Stimulated activated CD4-positive, alpha-beta T cell treated with anti-CD3 and anti-CD28 coated beads, Interleukin-15, amount 100 ng/mL, for 48 hours (primary cell): ENCODE results near the gene KLHDC1.
"Not testable (repeated sequence)": the region's sequence is repeated elsewhere in the genome, so short reads cannot be mapped to it uniquely, and the experiment has no call there.

Experiments
- DNase-seq, 2 donors: peaks; one replicate each; pipeline ENCODE4 v3.0.0-alpha.2; 2020; ENCODE audit warnings: low read depth in 2 of 2

The KLHDC1 gene

DNA sequence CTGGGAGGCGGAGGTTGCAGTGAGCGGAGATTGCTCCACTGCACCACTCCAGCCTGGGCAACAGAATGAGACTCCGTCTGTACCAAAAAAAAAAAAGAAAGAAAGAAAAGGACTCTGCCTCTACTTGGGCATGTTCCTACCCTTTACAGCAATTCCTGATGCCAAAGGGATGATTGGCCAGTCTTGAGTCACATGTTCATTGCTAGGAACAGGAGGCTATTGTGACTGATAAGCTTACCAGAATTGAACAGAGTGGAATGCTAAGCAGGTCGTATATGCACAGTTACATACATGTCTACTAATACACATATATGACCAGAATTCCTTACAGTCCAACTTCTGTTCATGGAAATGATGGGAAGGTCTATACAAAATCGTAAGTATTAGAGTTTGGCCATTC is 34.3 kb downstream of the KLHDC1 start:
- no peak for DNase-seq

DNA sequence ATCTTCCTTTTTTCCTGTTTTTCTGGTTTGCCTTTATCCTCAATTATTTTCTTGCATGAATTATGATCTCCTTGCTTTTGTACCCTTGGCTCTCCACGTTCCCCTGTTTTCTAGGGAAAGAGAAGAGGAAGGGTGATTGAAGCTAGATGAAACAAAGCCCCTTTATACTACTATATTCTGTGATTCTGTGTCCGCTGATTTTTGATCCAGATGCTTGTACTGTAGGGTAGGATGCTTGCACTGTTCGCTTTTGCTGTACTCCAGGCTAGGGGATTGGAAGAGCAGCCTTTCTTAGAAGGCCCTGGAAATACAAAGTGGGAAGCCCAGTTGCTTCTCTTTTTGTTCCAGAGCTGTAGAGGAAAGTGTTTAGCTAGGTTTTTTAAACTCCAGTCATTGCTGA is 40.0 kb downstream of the KLHDC1 start:
- no peak for DNase-seq

DNA sequence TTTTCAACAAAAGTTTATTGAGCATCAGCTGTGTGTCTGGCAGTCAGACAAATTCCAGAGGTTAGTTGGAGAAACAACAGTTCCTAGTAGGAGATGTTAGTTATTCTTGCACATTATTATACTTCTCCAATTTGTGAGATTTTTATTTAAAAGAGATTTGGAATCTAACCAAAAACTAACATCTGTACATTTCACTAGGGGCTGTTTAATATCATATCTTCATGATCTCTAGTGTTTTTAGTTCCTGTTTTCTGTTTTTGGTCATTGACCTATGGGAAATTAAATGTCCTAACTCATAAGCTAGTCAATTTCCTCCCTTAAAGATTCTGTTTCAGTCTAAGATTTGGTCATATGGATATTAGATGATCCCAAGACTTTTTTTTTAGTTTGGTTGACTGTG is 40.9 kb downstream of the KLHDC1 start:
- no peak for DNase-seq

DNA sequence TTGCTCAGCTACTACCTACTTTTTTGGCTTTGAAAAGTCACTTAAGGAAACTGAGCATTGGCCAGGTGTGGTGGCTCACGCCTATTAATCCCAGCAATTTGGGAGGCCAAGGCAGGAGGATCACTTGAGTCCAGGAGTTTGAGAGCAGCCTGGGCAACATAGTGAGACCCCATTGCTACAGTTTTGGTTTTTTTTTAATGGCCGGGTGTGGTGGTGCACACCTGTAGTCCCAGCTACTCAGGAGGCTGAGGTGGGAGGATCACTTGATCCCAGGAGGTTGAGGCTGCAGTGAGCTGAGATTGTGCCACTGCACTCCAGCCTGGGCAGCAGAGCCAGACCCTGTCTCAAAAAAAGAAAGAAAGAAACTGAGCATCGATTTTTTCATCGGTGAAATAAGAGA is 42.7 kb downstream of the KLHDC1 start:
- DNase-seq = not testable (repeated sequence)

DNA sequence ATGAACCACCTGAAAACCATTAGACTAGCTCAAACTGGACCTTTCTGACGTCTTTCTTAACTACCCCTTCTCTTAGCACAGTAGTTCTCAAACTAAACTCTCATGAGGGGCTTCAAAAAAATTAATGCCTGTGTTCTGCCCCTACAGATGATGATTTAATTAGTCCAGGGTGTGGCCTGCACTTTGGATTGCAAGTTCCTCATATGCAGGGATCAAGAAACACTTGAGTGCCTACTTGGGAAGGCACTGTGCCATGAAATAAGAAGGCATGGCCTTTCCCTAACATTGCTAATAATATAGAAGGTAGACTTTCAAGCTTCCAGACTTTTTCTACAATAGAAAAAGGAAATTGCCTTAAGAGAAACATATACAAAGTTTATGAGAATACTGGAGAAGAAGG is 52.3 kb downstream of the KLHDC1 start:
- no peak for DNase-seq

DNA sequence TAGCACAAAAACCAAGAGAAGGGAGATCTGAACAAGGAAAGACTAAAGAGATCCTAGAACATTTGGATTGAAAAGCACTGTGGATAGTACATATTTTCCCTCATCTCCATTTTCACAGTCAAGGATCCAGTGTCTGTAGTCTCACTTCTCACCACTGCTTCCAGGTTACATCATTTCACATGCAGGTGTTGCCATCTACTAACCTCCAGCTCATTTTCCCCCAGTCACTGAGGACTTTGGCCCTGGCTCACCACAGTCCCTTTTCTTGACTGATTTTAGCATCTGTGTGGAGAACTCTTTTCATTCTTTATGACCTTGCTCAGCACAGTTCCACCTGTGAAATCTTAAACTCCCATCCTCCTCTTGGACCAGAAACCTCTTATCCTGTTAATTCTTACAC is 53.6 kb downstream of the KLHDC1 start:
- DNase-seq = not testable (repeated sequence)

DNA sequence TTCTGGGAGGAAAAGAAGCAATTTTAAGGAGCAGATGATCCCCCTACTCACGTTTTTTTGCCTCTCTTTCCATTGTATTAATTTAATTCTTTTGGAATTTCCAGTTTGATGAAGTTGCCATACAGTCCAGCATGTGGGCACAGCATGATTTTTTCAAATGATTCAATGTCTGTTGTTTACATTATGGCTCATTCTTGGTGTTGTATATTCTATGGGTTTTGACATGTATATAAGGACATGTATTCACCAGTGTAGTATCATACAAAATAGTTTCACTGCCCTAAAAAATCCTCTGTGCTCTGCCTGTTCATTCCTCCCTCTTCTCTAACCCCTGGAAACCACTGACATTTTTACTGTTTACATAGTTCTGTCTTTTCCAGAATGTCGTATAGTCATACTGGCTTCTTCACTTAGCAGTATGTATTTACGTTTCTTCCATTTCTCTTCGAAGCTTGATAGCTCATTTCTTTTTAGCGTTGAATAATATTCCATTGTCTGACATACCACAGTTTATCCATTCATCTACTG is 61.7 kb downstream of the KLHDC1 start:
- DNase-seq = no peak

DNA sequence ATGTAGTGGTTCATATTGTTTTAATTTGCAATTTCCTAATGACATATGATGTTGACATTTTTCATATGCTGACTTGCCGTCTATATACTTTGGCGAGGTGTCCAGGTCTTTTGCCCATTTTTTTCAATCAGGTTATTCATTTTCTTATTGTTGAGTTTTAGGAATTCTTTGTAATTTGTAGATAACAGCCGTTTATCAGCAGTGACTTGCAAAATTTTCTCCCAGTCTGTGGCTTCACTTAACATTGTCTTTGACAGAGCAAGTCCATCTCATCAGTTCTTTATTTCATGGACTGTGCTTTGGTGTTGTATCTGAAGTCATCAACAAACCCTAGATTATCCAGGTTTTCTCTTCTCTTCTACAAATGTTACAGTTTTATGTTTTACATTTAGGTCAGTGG is 62.5 kb downstream of the KLHDC1 start:
- no peak for DNase-seq

DNA sequence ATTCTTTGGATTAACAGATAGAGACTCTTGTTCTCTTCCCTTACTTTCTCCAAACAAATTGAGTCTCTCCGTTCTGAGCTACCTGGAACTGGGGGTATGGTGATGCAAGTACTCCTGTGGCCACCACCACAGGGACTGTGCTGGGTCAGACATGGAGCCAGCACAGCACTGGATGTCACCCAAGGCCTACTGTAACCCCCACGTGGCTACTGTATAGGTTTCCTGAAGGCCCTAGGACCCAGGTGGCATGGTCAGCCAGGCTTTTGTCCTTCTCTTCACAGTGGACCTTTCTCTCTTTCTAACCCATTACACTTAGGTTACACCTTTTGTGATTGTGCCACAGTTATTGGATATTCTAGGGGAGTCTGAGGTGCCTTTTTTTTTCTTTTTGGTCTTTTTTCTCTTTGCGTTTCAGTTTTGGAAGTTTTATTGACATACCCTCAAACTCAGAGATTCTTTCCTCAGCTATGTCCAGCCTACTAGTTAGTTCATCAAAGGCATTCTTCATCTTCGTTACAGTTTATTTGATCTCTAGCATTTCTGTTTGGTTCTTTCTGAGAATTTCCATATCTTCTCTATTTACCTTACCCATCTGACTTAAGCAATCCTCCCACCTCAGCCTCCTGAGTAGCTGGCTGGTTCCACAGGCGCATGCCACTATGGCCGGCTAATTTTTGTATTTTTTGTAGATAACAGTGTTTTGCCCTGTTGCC is 69.1 kb downstream of the KLHDC1 start:
- DNase-seq = no peak

DNA sequence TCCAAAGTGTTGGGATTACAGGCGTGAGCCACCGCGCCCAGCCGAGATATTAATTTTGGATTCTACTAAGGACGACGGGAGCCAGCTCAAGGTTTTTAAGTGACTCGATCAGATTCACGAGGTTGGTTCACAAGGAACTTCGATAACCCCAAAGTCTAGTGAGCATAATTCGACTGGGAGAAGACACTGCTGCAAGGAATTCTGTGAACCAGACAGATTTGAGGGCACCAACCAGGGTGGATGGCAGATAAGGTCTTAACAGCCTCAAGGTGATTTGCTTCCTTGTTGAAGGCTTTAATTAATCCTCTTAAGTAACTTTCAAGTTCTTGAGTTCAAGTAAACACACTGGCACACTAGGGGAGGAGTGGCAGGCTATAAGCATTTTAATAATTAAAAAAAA is 73.9 kb downstream of the KLHDC1 start:
- DNase-seq = no peak

DNA sequence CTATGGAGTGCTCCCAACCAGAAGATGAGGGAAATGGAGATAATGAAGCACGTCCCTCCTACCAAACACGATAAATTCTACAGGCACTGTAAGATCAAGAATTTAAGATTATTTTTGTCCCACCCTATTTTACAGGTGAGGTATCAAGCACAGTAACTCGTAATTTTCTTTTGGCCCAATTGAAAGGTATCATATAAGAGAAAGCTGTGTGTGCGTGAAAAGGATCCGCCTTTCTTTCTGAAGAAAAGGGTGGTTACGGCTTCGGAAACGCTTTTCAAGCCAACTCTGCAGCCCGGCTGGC is 74.3 kb downstream of the KLHDC1 start:
- no peak for DNase-seq

DNA sequence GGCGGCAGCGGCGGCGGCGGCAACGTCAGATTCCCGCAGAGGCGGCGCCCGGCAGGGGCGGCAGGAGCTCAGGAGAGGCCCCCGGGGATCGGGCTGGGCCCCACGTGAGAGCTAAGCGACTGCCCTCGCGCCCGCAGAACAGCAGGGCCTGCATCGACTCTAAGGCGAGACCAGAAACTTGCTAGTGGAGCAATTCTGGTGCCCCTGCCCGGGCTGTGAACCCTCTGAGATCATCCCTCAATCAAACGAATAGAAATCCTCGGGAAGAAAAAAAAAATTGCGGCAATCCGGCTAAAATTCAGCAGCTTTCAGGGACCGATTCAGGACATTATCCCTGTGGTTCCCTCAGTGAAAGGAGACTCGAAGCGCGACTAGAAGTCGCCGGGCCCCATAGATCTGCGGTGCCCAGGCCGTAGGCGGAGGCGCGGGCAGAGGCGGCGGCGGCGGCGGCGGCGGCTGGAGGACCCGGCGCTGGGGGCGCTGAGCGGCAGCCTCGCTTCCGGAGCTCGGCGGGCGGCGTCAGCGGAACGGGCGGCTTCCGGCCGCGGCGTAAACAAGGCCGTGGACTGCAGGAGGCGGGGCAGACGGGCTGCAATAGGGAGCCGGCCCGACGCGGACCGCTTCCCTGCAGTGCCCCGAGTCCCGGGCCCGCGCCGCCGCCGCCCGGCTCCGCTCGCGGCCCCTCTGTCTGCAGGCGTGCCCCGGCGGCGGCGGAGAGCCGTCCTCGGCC is 74.8 kb downstream of the KLHDC1 start, which contains the start of gene KLHDC2:
Gene KLHDC2 (plus strand): TSS at position 583 of the 730 bp plus-strand sequence. CDS start 316 bp downstream, outside the sequence.
- DNase-seq = peak; percentile 74 to 87

DNA sequence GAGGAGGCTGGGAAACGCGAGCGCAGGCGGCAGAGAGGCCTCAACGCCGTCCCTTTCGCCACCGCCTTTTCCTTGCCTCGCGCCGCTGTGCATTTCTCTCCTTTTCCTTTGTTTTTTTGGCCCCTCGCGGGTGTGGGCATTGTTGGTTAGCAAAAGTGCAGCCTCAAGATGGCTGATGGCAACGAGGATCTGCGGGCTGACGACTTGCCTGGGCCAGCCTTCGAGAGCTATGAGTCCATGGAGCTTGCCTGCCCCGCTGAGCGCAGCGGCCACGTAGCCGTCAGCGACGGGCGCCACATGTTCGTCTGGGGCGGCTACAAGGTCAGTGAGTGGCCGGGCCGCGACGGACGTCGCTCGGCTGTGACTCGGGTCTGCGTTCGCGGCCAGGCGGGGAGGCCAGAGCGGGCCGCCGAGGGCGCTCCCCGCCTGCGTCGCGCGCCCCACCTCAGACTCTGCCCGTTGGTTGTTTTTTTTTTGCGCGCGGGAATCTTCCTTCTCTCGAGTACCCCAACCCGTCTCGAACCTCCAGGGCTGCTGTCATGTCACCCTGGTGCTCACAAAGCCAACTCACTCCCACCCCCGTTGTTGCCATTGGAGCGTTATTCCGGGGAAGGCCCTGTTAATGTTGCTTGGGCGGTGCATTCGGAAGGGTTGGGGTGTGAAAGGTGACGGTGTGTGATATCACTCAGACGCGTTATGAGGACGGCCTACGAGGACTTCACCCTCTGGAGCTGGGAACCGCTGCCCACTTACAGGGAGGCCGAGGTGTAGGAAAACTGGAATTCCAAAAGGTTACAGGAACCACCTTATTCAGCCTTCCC is 75.6 kb downstream of the KLHDC1 start:
- peak; percentile 74 to 75 for DNase-seq

DNA sequence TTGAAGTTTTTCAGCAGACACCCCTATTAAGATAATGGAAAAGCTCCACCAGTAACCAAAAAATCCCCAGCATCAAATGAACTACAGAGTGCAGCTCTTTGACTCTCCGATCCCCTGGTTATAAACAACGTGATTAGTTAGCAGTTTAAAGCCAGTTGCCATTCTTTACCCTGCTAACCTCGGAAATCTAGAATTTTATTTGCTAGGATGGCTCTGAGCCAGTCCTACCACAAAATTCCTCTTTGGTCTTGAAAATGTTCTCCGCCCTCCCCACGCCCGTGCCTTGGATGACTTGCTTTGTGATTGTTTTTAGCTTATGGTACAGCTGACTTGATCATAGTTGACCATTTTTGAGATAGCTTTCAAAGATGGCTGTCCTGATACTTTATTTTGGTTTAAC is 76.3 kb downstream of the KLHDC1 start:
- no peak for DNase-seq

DNA sequence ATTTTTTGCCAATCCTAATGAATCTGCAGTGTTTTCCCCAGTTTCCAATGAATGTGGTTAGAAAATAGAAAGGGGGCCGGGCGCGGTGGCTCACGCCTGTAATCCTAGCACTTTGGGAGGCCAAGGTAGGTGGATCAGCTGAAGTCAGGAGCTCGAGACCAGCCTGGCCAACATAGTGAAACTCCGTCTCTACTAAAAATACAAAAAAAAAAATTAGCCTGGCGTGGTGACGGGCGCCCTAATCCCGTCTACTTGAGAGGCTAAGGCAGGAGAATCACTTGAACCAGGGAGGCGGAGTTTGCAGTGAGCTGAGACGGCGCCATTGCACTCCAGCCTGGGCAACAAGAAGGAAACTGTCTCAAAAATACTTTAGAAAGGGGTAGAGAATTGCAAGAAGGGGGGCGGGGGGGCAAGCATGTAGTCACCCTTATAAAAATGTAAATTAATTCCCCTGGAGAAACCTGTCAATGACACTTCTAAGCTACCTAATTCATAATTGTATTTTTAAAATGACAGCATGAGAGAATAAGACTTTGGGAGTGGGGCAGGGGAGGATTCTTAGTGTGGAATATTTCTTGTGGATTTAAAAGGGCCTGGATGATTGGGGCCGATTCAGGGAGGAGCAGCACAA is 76.8 kb downstream of the KLHDC1 start:
- no peak for DNase-seq

DNA sequence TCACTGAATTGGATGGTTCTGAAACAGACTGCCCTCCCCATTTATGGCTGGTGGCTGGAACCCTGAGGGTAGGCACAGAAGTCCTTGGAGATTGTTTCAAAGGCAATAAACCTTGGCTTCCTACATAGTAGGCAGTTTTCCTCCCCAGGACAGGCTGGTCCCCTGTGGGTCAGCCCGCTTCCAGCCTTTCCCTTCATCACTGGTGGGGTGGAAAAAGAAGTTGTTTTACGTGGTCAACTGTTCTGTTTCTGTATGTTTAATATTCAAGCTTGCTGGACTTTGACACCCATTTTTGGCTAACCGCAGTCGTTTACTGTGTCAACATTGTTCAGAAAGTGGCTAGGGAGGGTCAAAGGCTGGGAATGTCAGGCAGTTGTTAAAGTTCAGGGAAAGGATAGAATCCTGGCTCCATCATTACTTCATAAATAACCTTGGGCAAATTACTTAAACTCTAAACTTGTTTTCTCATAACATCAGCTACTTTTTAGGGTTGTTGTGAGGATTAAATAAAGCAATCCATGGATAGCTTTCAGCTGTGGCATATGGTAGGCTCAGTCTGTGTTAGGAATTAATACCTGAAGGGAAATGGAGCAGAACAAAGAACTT is 77.4 kb downstream of the KLHDC1 start:
- no peak for DNase-seq

DNA sequence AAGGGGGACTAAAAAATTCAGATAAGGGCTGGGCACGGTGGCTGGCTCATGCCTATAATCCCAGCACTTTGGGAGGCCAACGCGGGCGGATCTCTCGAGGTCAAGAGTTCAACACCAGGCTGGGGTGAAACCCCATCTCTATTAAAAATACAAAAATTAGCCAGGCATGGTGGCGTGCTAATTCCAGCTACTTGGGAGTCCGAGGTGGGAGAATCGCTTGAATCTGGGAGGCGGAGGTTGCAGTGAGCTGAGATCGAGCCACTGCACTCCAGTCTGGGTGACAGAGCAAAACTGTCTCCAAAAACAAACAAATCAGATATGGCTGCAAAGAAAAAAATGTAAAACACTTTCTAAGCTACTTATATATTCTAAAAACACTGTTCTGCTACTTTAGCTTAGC is 78.8 kb downstream of the KLHDC1 start:
- DNase-seq = not testable (repeated sequence)

DNA sequence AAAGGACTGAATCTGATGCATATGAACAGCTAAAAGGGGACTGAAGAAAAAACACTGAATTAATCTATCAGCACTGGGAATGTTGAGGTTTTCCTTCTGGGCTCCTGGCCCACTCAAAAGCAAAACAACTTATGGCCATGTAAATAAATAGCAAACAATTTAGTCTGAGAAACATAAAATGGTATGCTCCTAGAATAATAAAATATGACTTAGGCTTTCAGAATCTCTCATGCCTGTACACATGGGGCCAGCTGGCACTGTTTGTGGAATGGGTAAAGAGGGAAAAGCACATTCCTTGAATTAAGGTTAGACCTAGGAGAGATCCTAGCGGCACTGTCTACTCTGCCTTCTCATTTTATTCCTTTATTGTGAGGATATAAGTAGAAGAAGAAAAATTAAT is 81.2 kb downstream of the KLHDC1 start:
- DNase-seq = no peak

DNA sequence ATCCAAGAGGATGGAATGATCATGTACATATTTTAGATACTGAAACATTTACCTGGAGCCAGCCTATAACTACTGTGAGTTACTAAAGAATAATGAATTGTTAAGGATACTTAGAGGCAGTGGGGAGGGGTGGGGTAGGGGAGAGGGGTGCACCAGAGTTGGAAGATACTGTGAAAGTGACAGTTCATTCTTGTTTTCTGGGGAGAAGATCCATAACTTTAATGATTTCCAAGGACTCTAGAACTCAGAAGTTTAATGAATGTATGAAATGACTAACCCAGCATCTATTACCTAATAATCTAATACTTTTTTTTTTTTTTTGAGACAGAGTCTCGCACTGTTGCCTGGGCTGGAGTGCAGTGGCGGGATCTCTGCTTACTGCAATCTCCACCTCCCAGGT is 85.5 kb downstream of the KLHDC1 start:
- no peak for DNase-seq

DNA sequence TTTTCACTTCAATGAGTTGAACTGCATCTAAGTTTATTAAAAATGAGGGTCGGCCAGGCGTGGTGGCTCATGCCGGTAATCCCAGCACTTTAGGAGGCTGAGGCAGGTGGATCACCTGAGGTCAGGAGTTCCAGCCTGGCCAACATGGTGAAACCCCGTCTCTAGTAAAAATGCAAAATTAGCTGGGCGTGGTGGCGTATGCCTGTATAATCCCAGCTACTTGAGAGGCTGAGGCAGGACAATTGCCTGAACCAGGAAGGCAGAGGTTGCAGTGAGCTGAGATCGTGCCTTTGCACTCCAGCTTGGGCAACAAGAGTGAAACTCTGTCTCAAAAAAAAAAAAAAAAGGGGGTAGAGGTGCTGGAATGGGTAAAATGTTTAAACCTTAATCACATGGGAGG is 88.1 kb downstream of the KLHDC1 start:
- not testable (repeated sequence) for DNase-seq

DNA sequence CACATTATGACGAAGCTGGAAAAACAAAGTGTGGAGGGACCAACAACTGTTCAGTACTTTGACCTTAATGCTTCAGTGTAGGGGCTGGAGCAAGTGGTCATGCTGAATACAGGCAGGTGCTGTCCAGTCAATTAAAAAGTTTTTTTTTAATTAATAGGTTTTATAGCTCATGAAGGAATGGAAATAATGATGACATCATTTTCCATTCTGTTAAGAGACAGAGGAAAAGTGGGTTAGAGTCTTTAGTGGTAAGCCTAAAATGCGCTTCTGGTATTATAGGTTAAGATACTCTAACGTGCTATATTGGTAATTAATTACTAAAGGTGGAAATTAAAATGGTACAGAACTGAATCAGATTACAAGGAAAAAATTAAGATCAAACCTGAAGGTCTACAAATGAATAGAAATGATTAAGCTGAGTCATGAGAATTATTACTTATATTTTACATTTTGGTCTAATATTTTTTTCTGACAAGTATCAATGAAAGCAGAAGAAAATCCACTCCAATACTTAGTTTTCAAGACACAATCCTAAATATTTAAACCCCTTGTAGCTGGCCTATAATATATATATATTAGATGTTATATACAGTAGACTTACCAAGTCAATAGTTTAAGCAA is 90.6 kb downstream of the KLHDC1 start:
- no peak for DNase-seq
